Measurements from ENCODE around the gene CPNE5. TPM values are rescaled to one million over a fixed set of nuclear protein-coding genes. Genes with fewer than 3 reads are reported as not detected.

Gene CPNE5
- total RNA-seq, 1 donor from 2014 or later: 1.3 TPM

DNA sequence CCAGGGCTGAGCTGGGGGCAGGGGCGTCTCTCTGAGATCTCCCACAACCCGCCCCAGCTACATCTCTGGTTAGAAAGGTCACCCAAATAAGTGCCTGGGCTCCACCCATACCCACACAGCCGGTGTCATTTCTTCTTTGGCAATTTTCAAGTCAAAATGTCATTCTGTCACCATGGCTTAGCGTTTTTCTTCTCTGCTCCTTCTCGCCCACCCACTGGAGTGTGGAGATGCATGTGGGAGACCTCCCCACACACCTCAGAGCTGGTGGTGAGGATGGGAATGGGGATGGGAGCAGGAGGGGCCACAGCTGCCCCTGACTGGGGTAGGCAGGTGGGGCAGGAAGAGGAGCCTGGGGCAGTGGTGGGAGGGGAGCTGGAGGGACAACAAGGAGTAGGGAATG lies 63.1 kb downstream of the CPNE5 start:
- Histone ChIP-seq H3K4me3 (no peak overlapping the region), H3K4me1 (no peaks in the 10 kb centered on the region), H3K27me3 (no peaks in the 10 kb centered on the region), H3K36me3 (no peaks in the 10 kb centered on the region), H3K9me3 (no peaks in the 10 kb centered on the region), H3K27ac (no peak overlapping the region)
- intact Hi-C loops (cut with DNase I): no loop called here
- DNase-seq (ENCODE audit: low spot score in 2 of 2): no peak
- TF ChIP-seq, protein P1, sequence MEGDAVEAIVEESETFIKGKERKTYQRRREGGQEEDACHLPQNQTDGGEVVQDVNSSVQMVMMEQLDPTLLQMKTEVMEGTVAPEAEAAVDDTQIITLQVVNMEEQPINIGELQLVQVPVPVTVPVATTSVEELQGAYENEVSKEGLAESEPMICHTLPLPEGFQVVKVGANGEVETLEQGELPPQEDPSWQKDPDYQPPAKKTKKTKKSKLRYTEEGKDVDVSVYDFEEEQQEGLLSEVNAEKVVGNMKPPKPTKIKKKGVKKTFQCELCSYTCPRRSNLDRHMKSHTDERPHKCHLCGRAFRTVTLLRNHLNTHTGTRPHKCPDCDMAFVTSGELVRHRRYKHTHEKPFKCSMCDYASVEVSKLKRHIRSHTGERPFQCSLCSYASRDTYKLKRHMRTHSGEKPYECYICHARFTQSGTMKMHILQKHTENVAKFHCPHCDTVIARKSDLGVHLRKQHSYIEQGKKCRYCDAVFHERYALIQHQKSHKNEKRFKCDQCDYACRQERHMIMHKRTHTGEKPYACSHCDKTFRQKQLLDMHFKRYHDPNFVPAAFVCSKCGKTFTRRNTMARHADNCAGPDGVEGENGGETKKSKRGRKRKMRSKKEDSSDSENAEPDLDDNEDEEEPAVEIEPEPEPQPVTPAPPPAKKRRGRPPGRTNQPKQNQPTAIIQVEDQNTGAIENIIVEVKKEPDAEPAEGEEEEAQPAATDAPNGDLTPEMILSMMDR (IDR thresholded peaks at IDR 0.05): no peak

DNA sequence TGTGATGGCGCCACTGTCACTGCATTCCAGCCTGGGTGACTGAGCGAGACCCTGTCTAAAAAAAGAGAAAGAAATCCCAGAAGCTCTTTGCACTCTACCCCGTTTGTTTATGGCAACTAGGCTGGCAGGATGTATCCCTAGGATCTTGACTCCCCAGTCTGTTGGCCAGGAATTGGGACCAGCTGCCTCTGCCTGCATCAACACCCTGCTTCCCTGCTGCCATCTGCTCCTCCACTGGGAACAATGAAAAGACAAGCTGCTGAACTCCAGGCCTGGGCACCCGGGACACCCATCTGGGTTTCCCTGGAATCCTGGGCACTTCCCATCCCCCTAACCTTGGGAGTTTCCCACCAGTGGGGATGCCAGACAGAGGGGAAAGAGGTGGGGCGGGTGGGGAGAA lies 64.9 kb downstream of the CPNE5 start:
- Histone ChIP-seq H3K4me1 (no peaks in the 10 kb centered on the region), H3K9me3 (no peaks in the 10 kb centered on the region), H3K36me3 (no peaks in the 10 kb centered on the region), H3K4me3 (no peak overlapping the region), H3K27me3 (no peaks in the 10 kb centered on the region), H3K27ac (no peak overlapping the region)
- intact Hi-C loops (cut with DNase I): no loop called here
- DNase-seq (ENCODE audit: low spot score in 2 of 2): no peak
- TF ChIP-seq, protein P1 (IDR thresholded peaks at IDR 0.05): no peak

DNA sequence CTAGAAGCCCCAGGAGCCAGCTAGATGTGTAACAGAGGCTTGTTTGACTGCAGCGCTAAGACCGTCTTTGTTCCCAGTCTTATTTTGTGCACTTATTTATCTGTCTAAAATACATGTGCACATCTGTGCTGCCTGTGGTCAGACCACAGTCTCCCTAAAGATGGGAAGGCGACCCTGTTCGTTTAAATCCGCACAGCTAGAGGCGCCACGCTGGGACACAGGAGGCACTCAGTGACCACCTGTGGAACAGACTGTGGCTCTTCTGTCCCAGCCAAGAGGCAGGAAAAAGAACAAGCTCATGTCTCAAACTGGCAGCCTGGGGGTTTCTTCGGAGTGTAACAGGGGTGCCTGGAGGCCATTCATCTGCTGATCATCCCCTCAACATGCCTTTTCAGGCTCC lies 66.8 kb downstream of the CPNE5 start:
- Histone ChIP-seq H3K4me1 (no peaks in the 10 kb centered on the region), H3K36me3 (no peaks in the 10 kb centered on the region), H3K27ac (no peak overlapping the region), H3K4me3 (no peak overlapping the region), H3K27me3 (no peaks in the 10 kb centered on the region), H3K9me3 (no peaks in the 10 kb centered on the region)
- intact Hi-C loops (cut with DNase I): no loop called here
- TF ChIP-seq, protein P1 (IDR thresholded peaks at IDR 0.05): no peak
- no peak for DNase-seq (ENCODE audit: low spot score in 2 of 2)

DNA sequence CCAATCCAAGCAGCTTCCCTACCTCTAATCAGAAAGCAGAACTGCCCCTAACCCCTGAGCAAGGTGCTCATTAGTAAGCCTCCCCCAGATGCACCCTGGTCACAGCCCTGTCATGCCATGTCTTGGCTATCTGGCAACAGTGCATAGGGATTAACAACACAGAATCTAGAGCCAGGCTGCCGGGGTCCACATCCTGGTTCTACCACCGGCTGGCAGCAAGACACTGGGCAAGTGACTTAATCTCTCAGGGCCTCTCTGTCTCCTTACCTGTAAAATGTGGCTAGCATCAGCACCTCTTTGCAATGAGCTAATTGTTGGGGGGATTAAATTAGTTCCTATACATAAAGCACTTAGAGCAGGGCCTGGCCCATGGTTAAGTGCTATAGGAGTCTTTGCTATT lies 68.1 kb downstream of the CPNE5 start:
- Histone ChIP-seq H3K27ac (no peak overlapping the region), H3K27me3 (no peaks in the 10 kb centered on the region), H3K4me1 (no peaks in the 10 kb centered on the region), H3K36me3 (no peaks in the 10 kb centered on the region), H3K4me3 (no peak overlapping the region), H3K9me3 (no peaks in the 10 kb centered on the region)
- intact Hi-C loops (cut with DNase I): no loop called here
- TF ChIP-seq, protein P1 (IDR thresholded peaks at IDR 0.05): no peak
- no peak for DNase-seq (ENCODE audit: low spot score in 2 of 2)

DNA sequence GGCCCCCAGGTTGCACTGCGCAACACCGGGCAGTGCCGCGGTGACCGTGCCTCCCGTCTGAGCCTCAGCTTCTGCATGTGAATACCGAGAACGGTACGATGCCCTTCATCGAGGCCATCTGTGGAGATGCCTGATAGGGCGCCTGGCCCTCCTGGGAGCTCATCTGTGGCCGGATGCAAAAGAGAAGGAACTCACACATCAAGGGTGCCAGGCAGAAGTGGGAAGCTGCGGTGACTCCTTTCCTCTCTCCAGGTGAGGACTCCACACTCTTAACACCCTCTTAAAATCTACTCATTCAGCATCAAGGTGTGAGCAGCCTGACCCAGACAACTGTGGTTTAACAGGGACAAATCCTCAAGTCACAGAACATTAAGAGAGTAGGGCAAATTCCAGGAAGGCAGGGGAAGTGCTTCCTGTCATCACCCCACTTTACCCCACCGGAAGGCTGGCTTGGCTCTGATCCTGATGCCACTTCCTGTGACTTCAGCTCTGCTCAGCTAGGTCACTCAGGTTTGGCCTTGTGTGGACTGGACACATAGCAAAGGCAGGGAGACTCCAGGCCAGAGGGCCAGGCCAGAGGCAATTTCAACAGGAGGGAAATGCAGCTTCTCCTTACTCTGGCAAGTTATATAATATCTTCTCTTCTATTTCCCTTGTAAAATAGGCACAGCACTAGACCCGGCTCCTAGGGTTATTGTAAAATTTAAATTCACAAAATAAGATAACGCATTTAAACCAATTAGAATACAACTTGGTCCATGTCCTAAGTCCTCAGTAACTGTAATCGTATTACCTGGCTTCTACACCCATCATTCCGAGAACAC lies 69.4 kb downstream of the CPNE5 start:
- no peak for DNase-seq (ENCODE audit: low spot score in 2 of 2)
- H3K4me1 ChIP-seq: peaks cover 0 to 8% of the 10 kb centered on the region in 2 donors
- H3K27me3 ChIP-seq: no peaks in the 10 kb centered on the region
- no peak overlapping the region for H3K27ac ChIP-seq
- H3K9me3 ChIP-seq: no peaks in the 10 kb centered on the region
- no peak overlapping the region for H3K4me3 ChIP-seq
- intact Hi-C loops (cut with DNase I): loop anchor here (5.0 kb wide), 2 partner anchors 207 to 442 kb away; no protein-coding TSS in a partner anchor
- TF ChIP-seq, protein P1 (IDR thresholded peaks at IDR 0.05): no peak
- no peaks in the 10 kb centered on the region for H3K36me3 ChIP-seq

Measured in ascending aorta (tissue), 2 donors.